Measurements from ENCODE around the gene ARCN1. TPM values are rescaled to one million over a fixed set of nuclear protein-coding genes. Genes with fewer than 3 reads are reported as not detected.

The ARCN1 gene
- polyA plus RNA-seq, 2 of the 4 experiments (the other 2 are of a cell fraction): 88.7 to 150 TPM

DNA sequence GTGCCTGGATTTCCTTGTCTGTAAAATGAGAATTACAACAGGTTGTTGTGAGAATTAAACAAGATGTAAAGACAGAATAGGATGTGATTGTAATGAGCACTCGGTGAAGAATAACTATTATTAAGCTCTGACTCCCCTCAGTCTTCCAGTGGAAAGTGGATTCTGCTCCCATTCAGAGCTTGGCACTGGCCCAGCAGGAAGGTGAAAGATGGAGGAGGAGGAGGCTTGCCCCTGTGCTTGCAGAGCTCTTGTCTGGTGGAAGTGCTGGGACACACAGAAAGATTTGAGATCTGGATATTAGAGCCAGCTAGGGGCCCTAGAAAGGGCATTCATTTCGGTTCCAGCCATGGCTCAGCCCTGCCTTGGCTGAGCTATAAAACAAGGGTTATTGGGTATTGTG, 63.4 kb downstream of the ARCN1 start:
- ATAC-seq (no peak), FAIRE-seq (no peak), DNase-seq (ENCODE audit: low read depth in 1 of 2, low spot score in 1 of 2) (no peak)
- H3K27ac ChIP-seq: no peak overlapping the region
- H3K4me3 ChIP-seq: no peak overlapping the region
- H3K9me3 ChIP-seq: no peaks in the 10 kb centered on the region
- CTCF ChIA-PET: interaction anchor here (1.5 to 20.3 kb wide), 4 partner anchors 8 to 40 kb away, joined by 7 to 224 read pairs (median 11); partner anchors contain the start of gene PHLDB1
- H3K4me1 ChIP-seq: peaks cover 5% of the 10 kb centered on the region; the same call in 2 of the 3 replicates
- TF ChIP-seq HDAC2 (IDR thresholded peaks at IDR 0.05) (no peak), PHF8 (IDR thresholded peaks at IDR 0.05; ENCODE audit: borderline replicate concordance, low read depth) (no peak), TFCP2L1 (CRISPR knock-in tag; IDR thresholded peaks at IDR 0.05) (no peak), FOSL2 (IDR thresholded peaks at IDR 0.05) (no peak), FOSL2 (CRISPR knock-in tag; IDR thresholded peaks at IDR 0.05) (no peak), POLR2A (IDR thresholded peaks at IDR 0.05; ENCODE audit: low read length) (no peak), JUN (IDR thresholded peaks at IDR 0.05) (no peak), CBX2 (IDR thresholded peaks at IDR 0.05; ENCODE audit: borderline replicate concordance, low read depth) (no peak), ZFP36 (IDR thresholded peaks at IDR 0.05; ENCODE audit: borderline replicate concordance, partially characterized antibody) (no peak), CHD2 (IDR thresholded peaks at IDR 0.05; ENCODE audit: low read length, partially characterized antibody) (no peak), HOXB13 (CRISPR knock-in tag; IDR thresholded peaks at IDR 0.05; ENCODE audit: low read depth) (no peak), CHD4 (IDR thresholded peaks at IDR 0.05; ENCODE audit: borderline replicate concordance) (no peak), EHMT2 (IDR thresholded peaks at IDR 0.05; ENCODE audit: low read depth) (no peak), HOXA7 (CRISPR knock-in tag; IDR thresholded peaks at IDR 0.05) (no peak), KDM5A (IDR thresholded peaks at IDR 0.05) (no peak), POLR2AphosphoS2 (conservative IDR thresholded peaks at IDR 0.05; ENCODE audit: low read length) (no peak), RNF2 (IDR thresholded peaks at IDR 0.05; ENCODE audit: borderline replicate concordance, low read depth) (no peak)
- TF ChIP-seq, protein P1, sequence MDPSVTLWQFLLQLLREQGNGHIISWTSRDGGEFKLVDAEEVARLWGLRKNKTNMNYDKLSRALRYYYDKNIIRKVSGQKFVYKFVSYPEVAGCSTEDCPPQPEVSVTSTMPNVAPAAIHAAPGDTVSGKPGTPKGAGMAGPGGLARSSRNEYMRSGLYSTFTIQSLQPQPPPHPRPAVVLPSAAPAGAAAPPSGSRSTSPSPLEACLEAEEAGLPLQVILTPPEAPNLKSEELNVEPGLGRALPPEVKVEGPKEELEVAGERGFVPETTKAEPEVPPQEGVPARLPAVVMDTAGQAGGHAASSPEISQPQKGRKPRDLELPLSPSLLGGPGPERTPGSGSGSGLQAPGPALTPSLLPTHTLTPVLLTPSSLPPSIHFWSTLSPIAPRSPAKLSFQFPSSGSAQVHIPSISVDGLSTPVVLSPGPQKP (IDR thresholded peaks at IDR 0.05; ENCODE audit: low read depth, low read length): no peak
- TF ChIP-seq, protein P2, sequence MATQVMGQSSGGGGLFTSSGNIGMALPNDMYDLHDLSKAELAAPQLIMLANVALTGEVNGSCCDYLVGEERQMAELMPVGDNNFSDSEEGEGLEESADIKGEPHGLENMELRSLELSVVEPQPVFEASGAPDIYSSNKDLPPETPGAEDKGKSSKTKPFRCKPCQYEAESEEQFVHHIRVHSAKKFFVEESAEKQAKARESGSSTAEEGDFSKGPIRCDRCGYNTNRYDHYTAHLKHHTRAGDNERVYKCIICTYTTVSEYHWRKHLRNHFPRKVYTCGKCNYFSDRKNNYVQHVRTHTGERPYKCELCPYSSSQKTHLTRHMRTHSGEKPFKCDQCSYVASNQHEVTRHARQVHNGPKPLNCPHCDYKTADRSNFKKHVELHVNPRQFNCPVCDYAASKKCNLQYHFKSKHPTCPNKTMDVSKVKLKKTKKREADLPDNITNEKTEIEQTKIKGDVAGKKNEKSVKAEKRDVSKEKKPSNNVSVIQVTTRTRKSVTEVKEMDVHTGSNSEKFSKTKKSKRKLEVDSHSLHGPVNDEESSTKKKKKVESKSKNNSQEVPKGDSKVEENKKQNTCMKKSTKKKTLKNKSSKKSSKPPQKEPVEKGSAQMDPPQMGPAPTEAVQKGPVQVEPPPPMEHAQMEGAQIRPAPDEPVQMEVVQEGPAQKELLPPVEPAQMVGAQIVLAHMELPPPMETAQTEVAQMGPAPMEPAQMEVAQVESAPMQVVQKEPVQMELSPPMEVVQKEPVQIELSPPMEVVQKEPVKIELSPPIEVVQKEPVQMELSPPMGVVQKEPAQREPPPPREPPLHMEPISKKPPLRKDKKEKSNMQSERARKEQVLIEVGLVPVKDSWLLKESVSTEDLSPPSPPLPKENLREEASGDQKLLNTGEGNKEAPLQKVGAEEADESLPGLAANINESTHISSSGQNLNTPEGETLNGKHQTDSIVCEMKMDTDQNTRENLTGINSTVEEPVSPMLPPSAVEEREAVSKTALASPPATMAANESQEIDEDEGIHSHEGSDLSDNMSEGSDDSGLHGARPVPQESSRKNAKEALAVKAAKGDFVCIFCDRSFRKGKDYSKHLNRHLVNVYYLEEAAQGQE (IDR thresholded peaks at IDR 0.05): no peak
- TF ChIP-seq, protein P3, sequence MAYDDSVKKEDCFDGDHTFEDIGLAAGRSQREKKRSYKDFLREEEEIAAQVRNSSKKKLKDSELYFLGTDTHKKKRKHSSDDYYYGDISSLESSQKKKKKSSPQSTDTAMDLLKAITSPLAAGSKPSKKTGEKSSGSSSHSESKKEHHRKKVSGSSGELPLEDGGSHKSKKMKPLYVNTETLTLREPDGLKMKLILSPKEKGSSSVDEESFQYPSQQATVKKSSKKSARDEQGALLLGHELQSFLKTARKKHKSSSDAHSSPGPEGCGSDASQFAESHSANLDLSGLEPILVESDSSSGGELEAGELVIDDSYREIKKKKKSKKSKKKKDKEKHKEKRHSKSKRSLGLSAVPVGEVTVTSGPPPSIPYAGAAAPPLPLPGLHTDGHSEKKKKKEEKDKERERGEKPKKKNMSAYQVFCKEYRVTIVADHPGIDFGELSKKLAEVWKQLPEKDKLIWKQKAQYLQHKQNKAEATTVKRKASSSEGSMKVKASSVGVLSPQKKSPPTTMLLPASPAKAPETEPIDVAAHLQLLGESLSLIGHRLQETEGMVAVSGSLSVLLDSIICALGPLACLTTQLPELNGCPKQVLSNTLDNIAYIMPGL (CRISPR knock-in tag; IDR thresholded peaks at IDR 0.05; ENCODE audit: borderline replicate concordance): no peak
- TF ChIP-seq, protein P4, sequence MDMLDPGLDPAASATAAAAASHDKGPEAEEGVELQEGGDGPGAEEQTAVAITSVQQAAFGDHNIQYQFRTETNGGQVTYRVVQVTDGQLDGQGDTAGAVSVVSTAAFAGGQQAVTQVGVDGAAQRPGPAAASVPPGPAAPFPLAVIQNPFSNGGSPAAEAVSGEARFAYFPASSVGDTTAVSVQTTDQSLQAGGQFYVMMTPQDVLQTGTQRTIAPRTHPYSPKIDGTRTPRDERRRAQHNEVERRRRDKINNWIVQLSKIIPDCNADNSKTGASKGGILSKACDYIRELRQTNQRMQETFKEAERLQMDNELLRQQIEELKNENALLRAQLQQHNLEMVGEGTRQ (IDR thresholded peaks at IDR 0.05): no peak
- no peak overlapping the region for H3K4me2 ChIP-seq
- POLR2A ChIA-PET: interaction anchor here (0.9 kb wide), 1 partner anchor 12 kb away, joined by 3 read pairs; no protein-coding TSS in a partner anchor
- WGBS (ENCODE audit: missing lambda C conversion rate): 75% methylated on average over 2 of the region's 2 CpGs
